ENCODE data around the gene GNPTAB. TPM values are rescaled to one million over a fixed set of nuclear protein-coding genes. Genes with fewer than 3 reads are reported as not detected.
A peak's percentile ranks its signal among the peaks of the same experiment; 100 is the strongest.

GNPTAB gene
- total and polyA plus RNA-seq, 2 of the 13 experiments (the other 11 are each of a cell fraction or from before 2014, with no cell fraction given) = 13.6 to 19.4 TPM

DNA sequence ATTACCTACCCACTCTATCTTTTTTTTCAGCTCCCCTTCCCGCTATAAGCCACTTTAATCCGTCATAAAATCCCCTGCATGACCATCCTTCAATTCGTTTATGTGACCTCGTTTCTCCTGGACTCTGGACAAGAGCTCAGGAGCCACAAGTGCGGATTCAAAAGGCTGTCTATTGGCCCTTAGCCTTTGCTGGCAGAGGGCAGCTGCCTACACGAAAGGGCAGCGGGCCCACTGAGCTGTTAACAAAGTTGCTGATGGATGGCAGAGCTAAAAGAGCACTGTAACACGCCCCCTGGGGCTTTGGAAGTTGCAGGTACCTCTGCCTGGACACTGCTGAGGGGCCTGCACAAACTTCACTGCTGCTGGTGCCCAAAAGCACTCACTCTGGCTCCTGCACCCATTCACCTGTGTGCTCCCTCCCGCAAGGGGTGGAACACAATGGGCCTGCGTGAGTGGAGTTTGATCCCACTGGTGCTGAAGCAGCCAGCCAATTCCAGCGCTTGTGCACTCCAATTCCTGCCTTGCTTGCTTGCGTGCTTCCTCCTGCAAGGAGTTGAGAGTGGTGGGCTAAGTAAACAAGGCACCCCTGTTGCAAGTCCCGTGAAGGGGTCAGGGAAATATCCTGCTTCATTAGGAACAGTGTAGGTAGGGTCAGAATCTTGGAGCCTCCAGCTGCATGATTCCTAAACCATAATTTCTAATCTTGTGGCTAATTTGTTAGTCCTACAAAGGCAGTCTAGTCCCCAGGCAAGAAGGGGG lies 36.0 kb upstream of the GNPTAB start (continued):
- TF ChIP-seq ZNF740 (CRISPR knock-in tag; IDR thresholded peaks at IDR 0.05) (no peak), LCORL (IDR thresholded peaks at IDR 0.05) (no peak), LCORL (CRISPR knock-in tag; IDR thresholded peaks at IDR 0.05) (no peak), ZNF503 (CRISPR knock-in tag; IDR thresholded peaks at IDR 0.05) (no peak), NCOA5 (CRISPR knock-in tag; IDR thresholded peaks at IDR 0.05) (no peak), HOXA3 (CRISPR knock-in tag; IDR thresholded peaks at IDR 0.05) (no peak), TAF15 (IDR thresholded peaks at IDR 0.05; ENCODE audit: low read depth, low read length, poor library complexity, severe bottlenecking) (no peak), NFE2L2 (IDR thresholded peaks at IDR 0.05; ENCODE audit: low read length) (no peak), PAF1 (CRISPR knock-in tag; IDR thresholded peaks at IDR 0.05) (no peak), RFXAP (CRISPR knock-in tag; IDR thresholded peaks at IDR 0.05; ENCODE audit: borderline replicate concordance) (no peak), CC2D1A (CRISPR knock-in tag; IDR thresholded peaks at IDR 0.05) (no peak), ZNF629 (CRISPR knock-in tag; conservative IDR thresholded peaks at IDR 0.05) (peak; percentile 38), ZNF510 (CRISPR knock-in tag; IDR thresholded peaks at IDR 0.05; ENCODE audit: low read depth) (no peak), BCL3 (CRISPR knock-in tag; IDR thresholded peaks at IDR 0.05) (no peak), SAFB2 (CRISPR knock-in tag; IDR thresholded peaks at IDR 0.05; ENCODE audit: borderline replicate concordance, low read depth) (no peak), ZFY (CRISPR knock-in tag; IDR thresholded peaks at IDR 0.05) (0 out of 2 replicates have a peak, but pooled peaks have one; percentile 20), FOXJ3 (CRISPR knock-in tag; IDR thresholded peaks at IDR 0.05; ENCODE audit: borderline replicate concordance) (no peak), RFX3 (CRISPR knock-in tag; IDR thresholded peaks at IDR 0.05) (no peak)
- TF ChIP-seq, protein P1, sequence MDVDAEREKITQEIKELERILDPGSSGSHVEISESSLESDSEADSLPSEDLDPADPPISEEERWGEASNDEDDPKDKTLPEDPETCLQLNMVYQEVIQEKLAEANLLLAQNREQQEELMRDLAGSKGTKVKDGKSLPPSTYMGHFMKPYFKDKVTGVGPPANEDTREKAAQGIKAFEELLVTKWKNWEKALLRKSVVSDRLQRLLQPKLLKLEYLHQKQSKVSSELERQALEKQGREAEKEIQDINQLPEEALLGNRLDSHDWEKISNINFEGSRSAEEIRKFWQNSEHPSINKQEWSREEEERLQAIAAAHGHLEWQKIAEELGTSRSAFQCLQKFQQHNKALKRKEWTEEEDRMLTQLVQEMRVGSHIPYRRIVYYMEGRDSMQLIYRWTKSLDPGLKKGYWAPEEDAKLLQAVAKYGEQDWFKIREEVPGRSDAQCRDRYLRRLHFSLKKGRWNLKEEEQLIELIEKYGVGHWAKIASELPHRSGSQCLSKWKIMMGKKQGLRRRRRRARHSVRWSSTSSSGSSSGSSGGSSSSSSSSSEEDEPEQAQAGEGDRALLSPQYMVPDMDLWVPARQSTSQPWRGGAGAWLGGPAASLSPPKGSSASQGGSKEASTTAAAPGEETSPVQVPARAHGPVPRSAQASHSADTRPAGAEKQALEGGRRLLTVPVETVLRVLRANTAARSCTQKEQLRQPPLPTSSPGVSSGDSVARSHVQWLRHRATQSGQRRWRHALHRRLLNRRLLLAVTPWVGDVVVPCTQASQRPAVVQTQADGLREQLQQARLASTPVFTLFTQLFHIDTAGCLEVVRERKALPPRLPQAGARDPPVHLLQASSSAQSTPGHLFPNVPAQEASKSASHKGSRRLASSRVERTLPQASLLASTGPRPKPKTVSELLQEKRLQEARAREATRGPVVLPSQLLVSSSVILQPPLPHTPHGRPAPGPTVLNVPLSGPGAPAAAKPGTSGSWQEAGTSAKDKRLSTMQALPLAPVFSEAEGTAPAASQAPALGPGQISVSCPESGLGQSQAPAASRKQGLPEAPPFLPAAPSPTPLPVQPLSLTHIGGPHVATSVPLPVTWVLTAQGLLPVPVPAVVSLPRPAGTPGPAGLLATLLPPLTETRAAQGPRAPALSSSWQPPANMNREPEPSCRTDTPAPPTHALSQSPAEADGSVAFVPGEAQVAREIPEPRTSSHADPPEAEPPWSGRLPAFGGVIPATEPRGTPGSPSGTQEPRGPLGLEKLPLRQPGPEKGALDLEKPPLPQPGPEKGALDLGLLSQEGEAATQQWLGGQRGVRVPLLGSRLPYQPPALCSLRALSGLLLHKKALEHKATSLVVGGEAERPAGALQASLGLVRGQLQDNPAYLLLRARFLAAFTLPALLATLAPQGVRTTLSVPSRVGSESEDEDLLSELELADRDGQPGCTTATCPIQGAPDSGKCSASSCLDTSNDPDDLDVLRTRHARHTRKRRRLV (CRISPR knock-in tag; IDR thresholded peaks at IDR 0.05) = no peak
- TF ChIP-seq, protein P2, sequence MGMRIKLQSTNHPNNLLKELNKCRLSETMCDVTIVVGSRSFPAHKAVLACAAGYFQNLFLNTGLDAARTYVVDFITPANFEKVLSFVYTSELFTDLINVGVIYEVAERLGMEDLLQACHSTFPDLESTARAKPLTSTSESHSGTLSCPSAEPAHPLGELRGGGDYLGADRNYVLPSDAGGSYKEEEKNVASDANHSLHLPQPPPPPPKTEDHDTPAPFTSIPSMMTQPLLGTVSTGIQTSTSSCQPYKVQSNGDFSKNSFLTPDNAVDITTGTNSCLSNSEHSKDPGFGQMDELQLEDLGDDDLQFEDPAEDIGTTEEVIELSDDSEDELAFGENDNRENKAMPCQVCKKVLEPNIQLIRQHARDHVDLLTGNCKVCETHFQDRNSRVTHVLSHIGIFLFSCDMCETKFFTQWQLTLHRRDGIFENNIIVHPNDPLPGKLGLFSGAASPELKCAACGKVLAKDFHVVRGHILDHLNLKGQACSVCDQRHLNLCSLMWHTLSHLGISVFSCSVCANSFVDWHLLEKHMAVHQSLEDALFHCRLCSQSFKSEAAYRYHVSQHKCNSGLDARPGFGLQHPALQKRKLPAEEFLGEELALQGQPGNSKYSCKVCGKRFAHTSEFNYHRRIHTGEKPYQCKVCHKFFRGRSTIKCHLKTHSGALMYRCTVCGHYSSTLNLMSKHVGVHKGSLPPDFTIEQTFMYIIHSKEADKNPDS (CRISPR knock-in tag; IDR thresholded peaks at IDR 0.05) = no peak
